ENCODE data around the gene PDE6G. TPM values are rescaled to one million over a fixed set of nuclear protein-coding genes. Genes with fewer than 3 reads are reported as not detected.

Gene PDE6G
- total RNA-seq, 1 donor from 2014 or later = 1.3 TPM

- DNase-seq (ENCODE audit: low read depth in 2 of 2) = no peak
Measured at GRCh38 chr17:81687770-81688541, 31.6 kb upstream of the PDE6G start.

DNA sequence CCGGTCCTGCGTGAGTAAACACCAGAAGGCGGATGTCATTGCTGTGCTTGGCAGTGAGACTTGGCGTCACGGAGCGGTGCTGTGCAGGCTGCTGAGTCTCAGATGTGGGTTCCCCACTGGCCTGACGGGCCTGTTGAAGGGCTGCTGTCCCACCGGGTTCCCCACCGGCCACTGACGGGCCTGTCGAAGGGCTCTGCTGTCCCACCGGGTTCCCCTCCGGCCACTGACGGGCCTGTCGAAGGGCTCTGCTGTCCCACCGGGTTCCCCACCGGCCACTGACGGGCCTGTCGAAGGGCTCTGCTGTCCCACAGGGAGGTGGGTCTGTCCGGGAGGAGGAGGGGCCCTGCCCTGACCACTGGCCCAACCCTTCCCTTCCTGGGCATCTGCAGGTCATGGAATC is 30.3 kb upstream of the PDE6G start:
- no peak for DNase-seq (ENCODE audit: low read depth in 2 of 2)

DNA sequence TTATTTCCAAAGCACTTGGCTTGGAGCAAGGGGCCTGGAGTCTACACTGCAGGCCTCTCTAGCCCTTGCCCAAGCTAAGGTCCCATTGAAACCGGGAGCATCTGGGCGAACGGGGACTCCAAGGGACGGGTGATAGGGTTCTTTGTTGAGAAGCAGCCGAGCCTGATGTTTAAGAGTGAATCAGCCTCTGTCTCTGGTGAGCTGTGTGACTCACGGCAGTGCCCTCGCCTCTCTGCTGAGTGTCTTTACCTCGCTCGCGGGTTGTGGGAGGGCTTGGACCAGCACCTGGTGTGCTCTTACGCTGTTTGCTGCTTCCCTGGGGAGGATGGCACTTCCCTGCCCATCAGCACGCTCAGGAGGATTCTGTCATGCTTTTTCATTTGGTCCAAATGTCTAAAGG is 28.8 kb upstream of the PDE6G start:
- DNase-seq (ENCODE audit: low read depth in 2 of 2) = peak in 1 of 2 donors; percentile 58

DNA sequence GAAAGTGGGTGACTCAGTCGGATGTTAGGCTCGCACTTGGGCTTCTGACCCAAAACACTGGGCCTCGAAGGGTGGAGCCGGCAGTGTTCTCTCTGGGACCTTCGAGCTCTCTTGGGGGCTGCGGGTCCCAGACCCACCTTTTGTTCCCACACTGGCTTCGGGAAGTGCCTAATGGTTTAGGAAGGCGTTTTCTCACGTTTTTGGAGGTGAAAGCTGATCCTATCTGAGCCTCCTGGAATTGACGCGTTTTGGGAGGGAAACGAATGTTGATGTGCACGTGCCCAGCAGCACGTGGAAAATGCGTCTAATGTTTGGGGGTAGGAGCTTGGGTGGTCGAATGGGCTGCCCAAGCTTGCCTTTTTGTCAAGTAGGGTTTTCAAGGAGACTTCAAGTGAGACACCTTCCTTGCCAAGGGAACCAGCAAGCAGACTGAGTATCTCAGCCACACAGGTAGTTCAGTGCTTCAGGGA is 28.1 kb upstream of the PDE6G start:
- peak in 1 of 2 donors; percentile 51 for DNase-seq (ENCODE audit: low read depth in 2 of 2)

DNA sequence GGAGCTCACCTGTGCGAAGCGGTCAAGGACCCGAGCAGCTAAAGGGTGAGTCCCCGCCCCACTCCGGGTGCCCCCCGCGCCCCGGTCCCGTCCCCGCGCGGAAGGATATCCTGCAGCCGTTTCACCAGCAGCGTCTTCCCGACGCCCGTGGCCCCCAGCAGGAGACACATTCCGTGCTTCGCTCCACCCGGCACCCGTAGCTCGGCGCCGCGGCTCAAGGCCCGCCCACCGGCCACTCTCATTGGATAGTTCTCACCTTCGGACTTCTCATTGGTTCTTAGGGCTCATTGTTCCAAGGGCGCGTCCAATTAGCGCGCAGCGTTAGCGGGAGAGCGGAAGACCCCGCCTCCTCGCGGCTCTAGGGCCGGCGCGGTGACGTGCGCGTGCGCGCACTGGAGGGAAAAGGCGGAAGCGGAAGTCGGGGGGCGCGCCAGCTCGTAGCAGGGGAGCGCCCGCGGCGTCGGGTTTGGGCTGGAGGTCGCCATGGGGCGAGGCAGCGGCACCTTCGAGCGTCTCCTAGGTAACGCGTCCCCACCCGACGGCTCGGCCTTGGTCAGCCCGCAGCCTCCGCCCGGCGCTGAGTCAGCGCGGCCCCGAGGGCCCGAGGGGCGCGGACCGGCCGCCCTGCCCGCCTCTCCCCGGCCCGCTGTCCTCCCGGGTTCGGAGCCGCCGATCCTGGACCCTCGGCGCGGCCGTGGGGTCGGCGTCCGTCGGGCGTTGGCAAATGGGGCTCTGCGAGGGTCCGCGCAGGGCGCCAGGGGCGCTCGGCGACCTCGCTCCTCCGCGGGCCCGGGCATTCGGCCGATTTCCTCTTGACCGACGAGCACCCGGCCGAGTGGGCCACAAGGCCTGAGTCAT is 27.5 kb upstream of the PDE6G start, which contains the start of the genes ARL16 and HGS:
TSS of gene ARL16 (minus strand) at position 214 of the 858 bp plus-strand sequence. CDS start at position 170, 44 bp downstream.
TSS of gene HGS (plus strand) at position 428 of the 858 bp plus-strand sequence. CDS start at position 484, 56 bp downstream.
- DNase-seq (ENCODE audit: low read depth in 2 of 2) = peak; percentile 98 to 99

- no peak for DNase-seq (ENCODE audit: low read depth in 2 of 2)
Measured at GRCh38 chr17:81683208-81683583, 26.9 kb upstream of the PDE6G start.

GRCh38 chr17:81682565-81683207 is 26.3 kb upstream of the PDE6G start:
- DNase-seq (ENCODE audit: low read depth in 2 of 2) = peak in 1 of 2 donors; percentile 15

DNA sequence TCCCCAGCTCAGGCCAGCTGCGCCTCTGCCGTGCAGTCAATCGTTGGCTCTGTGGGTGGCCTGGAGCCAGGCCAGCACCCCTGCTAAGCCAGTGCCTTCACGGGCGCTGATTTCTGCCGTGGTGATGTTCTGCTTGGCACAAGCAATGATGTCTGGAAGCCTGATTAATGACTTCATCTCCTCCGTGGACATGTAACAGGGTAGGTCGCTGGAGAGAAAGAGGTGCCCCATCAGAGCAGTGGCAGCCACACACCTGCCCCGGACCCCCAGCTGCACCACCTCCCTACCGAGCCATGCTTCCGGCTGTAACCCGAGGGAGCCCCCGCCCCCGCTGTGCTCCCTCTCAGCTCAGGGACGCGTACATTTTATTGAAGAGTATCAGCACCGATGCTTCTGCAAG is 25.3 kb upstream of the PDE6G start:
- DNase-seq (ENCODE audit: low read depth in 2 of 2) = no peak

DNA sequence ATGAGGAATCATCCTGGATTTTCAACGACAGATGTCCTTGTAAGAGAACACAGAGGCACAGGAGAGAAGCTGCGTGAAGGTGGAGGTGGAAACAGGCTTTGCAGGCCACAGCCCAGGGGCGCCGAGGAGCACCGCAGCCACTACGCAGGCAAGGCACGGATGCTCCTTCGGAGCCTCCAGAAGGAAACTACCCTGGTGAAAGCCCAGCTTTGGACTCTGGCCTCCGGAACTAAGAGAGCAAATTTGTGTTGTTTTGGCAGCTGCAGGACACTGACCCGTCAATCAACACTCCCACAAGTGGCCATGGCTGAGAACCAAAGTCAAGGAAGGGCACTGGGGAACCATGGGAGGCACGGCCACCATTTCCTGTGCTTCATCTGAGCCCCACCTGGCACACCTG is 23.8 kb upstream of the PDE6G start:
- no peak for DNase-seq (ENCODE audit: low read depth in 2 of 2)

GRCh38 chr17:81676906-81677305 is 20.6 kb upstream of the PDE6G start:
- no peak for DNase-seq (ENCODE audit: low read depth in 2 of 2)

GRCh38 chr17:81675515-81676221 is 19.3 kb upstream of the PDE6G start:
- DNase-seq (ENCODE audit: low read depth in 2 of 2) = peak in 1 of 2 donors; percentile 37

- DNase-seq (ENCODE audit: low read depth in 2 of 2) = no peak
Measured at GRCh38 chr17:81673561-81674258, 17.4 kb upstream of the PDE6G start.

GRCh38 chr17:81672954-81673353 is 16.6 kb upstream of the PDE6G start:
- no peak for DNase-seq (ENCODE audit: low read depth in 2 of 2)

DNA sequence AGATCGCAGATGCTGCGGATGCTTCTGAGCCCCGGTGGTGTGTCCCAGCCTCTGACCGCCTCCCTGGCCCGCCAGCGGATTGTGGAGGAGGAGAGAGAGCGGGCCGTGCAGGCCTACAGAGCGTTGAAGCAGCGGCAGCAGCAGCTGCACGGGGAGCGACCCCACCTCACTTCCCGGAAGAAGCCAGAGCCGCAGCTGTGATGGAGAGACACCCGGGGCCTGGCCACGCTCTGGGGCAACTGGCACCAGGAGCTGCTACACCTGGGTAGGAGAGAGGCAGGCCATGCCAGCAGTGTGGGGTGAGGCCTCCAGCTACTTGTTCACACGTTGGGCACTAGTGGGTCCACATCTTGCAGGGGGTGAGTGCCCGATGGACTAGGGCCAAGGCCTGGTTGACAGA is 16.2 kb upstream of the PDE6G start:
- no peak for DNase-seq (ENCODE audit: low read depth in 2 of 2)

GRCh38 chr17:81667754-81668153 is 11.4 kb upstream of the PDE6G start:
- no peak for DNase-seq (ENCODE audit: low read depth in 2 of 2)

GRCh38 chr17:81666342-81667191 is 10.2 kb upstream of the PDE6G start, which contains the start of the genes CCDC137 and OXLD1:
Gene CCDC137 (plus strand): TSS chr17:81666737. CDS start chr17:81666767, 30 bp downstream.
Gene OXLD1 (minus strand): TSS chr17:81666605. CDS start chr17:81666577, 28 bp downstream.
- peak; percentile 92 to 98 for DNase-seq (ENCODE audit: low read depth in 2 of 2)

DNA sequence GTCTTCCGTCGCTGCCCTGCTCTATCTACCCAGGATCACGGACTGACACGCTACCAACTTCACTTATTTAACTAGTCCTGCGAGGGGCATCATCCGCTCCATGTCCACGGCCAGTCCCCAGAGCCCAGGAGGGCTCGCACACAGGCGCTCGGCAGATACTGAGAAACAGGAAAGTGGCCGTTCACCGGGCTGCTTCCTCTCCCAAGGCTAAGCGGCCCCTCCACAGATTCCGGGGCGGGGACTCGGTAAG is 9.7 kb upstream of the PDE6G start:
- peak in 1 of 2 donors; percentile 69 for DNase-seq (ENCODE audit: low read depth in 2 of 2)

GRCh38 chr17:81665205-81666091 is 9.1 kb upstream of the PDE6G start:
- DNase-seq (ENCODE audit: low read depth in 2 of 2) = peak in 1 of 2 donors; percentile 31

DNA sequence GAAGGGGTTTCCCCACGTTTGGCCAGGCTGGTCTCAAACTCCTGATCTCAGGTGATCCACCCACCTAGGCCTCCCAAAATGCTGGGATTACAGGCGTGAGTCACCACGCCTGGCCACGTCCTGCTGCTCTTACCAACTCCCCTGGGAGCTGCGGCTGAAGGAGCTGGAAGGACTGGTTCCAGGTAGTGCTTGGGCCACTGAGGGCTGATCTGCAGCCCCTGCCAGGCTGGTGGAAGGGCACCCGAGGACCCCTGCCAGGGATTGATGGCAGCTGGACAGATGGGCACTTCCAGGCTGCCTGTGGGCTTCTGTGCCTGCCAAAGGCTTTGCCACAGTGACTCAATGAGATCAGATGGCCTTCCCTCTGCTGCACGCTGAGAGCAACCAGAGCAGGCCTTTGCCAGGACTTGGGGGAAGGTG is 7.7 kb upstream of the PDE6G start:
- DNase-seq (ENCODE audit: low read depth in 2 of 2) = no peak
